Measurements from ENCODE around the gene SFI1. TPM values are rescaled to one million over a fixed set of nuclear protein-coding genes. Genes with fewer than 3 reads are reported as not detected.
A peak's percentile ranks its signal among the peaks of the same experiment; 100 is the strongest.

The SFI1 gene
- total RNA-seq, 2 donors from 2014 or later: 27.8 to 46.8 TPM

DNA sequence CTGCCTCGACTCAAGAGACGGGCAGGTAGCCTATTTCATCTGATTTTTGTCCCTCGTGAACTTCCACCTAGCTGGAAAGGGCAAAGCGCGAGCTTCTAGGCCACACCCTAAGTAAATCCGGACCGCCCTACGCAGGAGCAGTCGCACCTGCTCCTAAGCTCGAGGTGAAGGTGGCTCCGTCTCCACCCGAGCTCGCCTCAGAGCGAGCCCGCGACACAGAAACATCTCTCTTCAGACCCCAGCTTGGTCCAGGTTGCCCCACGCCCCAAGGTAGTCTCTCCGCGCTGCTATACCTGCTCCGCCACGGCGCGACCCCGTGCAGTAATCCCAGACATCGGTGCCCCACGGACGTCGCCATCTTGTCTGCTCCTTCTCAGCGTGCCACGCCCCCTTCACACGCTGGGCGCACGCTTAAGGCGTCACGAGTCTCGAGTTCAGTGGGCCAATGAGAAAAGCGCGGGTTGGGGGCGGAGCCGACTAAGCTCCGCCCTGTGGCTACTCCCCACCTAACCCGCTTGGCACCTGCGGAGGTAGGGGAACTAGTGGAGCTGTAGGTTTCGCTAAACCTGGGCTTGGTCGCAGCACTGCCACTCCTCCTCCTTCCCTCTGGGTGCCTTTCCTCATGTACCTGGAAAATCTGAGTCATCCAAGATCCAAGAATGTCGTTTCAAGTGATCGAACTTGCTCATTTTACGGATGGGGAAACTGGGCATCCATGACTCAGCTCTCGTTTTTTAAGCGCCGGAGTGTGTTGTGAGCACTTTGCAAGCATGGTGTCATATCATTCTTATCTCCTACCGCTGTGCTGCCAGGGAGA, 165.7 kb downstream of the SFI1 start, which contains the start of gene PISD:
PISD (minus strand) TSS at position 365 of the 817 bp plus-strand sequence; CDS start at position 358, 7 bp downstream.
- Histone ChIP-seq H3K4me3 (peak within 1 kb of the TSS; percentile 92 to 93), H3K27ac (peak within 1 kb of the TSS; percentile 59 to 84 (median 76)), H3K36me3 (replicated peaks in 1 of 2; ENCODE audit: insufficient read depth in 1 of 2, low read depth in 2 of 2) (no peaks in the 10 kb centered on the region), H3K4me1 (peaks cover 20% of the 10 kb centered on the region), H3K27me3 (no peaks in the 10 kb centered on the region), H3K9me3 (no peaks in the 10 kb centered on the region)
- DNase-seq (peak; percentile 96 to 98 (median 97)), ATAC-seq (peak; percentile 99)
- peak; percentile 51 to 85 (median 84) for TF ChIP-seq POLR2A (IDR thresholded peaks at IDR 0.05)
- TF ChIP-seq, protein P1, sequence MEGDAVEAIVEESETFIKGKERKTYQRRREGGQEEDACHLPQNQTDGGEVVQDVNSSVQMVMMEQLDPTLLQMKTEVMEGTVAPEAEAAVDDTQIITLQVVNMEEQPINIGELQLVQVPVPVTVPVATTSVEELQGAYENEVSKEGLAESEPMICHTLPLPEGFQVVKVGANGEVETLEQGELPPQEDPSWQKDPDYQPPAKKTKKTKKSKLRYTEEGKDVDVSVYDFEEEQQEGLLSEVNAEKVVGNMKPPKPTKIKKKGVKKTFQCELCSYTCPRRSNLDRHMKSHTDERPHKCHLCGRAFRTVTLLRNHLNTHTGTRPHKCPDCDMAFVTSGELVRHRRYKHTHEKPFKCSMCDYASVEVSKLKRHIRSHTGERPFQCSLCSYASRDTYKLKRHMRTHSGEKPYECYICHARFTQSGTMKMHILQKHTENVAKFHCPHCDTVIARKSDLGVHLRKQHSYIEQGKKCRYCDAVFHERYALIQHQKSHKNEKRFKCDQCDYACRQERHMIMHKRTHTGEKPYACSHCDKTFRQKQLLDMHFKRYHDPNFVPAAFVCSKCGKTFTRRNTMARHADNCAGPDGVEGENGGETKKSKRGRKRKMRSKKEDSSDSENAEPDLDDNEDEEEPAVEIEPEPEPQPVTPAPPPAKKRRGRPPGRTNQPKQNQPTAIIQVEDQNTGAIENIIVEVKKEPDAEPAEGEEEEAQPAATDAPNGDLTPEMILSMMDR (IDR thresholded peaks at IDR 0.05): no peak
- intact Hi-C loops (cut with DNase I): no loop called here
- 0 to 1% methylated on average over 12 to 52 of the region's 52 CpGs for WGBS, 2 donors

DNA sequence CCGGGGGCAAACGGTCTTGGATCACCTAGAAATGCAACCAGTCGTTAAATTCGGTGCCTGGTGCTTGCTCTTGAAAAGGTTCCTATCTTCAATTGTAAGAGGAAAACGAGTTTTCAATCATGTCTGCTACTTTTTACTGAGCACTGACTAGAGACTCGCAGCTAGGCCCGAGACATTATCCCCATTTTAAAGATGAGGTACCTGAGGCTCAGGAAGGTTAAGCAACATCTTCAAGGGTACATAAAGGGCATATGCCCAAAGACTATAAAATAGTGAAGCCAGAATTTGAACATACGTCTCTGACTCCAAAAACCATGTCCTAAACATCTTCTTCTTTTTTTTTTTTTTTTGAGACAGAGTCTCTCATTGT, 166.3 kb downstream of the SFI1 start:
- Histone ChIP-seq H3K27ac (peak overlapping the region; percentile 59 to 84 (median 76)), H3K4me1 (peaks cover 20% of the 10 kb centered on the region), H3K9me3 (no peaks in the 10 kb centered on the region), H3K36me3 (replicated peaks in 1 of 2; ENCODE audit: insufficient read depth in 1 of 2, low read depth in 2 of 2) (no peaks in the 10 kb centered on the region), H3K27me3 (no peaks in the 10 kb centered on the region), H3K4me3 (peak overlapping the region in 1 of 2 donors; percentile 93)
- intact Hi-C loops (cut with DNase I): no loop called here
- WGBS, 2 donors: 21 to 33% methylated on average over 8 of the region's 8 CpGs
- ATAC-seq (no peak), DNase-seq (no peak)
- no peak for TF ChIP-seq POLR2A (IDR thresholded peaks at IDR 0.05)
- TF ChIP-seq, protein P1 (IDR thresholded peaks at IDR 0.05): no peak

Small RNAs within 50 kb of the gene (microRNA-seq; reads per million reads assigned to microRNA genes)
- gene MIR7109 (ENCODE audit: borderline number of aligned reads in 2 of 2, borderline replicate concordance in 2 of 2): 0 to 0.47 reads per million in 2 donors

Small RNAs within 50 kb of the gene (small RNA-seq; reads per million reads assigned to genes)
- gene AL096701.2: not detected
- gene RNU6-28P: not detected

Other genes starting within 250 kb of the SFI1 start
- 10 to 100 TPM in 1 of 2 donors, 1 to 10 TPM in 1; 5.6 to 18.9 TPM for gene PIK3IP1, start 204.0 kb upstream of the SFI1 start, total RNA-seq
- 10 to 100 TPM; 24.1 to 25.1 TPM for gene PATZ1, start 150.2 kb upstream of the SFI1 start, total RNA-seq
- gene DRG1, start 96.9 kb upstream of the SFI1 start, total RNA-seq: 10 to 100 TPM; 18.8 to 37.9 TPM
- gene EIF4ENIF1, start 6.7 kb upstream of the SFI1 start, total RNA-seq: 10 to 100 TPM in 1 of 2 donors, 1 to 10 TPM in 1; 7.5 to 10.9 TPM
- 10 to 100 TPM; 22.3 to 31.3 TPM for gene PISD, start 165.7 kb downstream of the SFI1 start, total RNA-seq